ENCODE data around the gene RNF26.

DNA sequence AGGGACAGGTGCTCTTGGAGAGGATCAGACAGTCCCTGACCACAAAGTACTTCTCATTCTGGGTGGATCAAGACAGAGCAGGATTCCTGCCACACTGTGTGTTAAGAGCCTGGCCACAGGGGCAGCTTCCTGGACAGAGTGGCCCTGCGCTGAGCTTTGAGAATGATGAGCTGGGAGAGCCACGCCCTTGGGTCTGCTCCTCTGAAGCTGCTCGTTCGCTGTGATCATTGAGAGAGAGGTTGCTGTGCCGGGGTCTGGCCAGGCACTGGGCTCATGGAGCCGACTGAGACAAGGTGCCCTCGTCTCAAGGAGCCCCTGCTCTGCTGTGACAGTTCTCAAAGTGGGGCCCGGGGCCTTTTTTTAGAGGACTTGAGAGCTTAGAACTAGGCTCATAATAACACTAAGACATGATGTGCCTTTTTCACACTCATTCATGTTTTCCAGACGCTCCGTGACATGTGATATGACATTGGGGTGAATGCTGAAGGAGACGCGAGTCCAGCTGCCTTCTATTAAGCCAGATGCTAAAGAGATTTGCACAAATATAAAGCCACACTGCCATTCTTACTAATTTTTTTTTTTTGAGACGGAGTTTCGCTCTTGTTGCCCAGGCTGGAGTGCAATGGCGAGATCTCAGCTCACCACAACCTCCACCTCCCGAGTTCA is 13.7 kb downstream of the RNF26 start:
- TF ChIP-seq, protein P1, sequence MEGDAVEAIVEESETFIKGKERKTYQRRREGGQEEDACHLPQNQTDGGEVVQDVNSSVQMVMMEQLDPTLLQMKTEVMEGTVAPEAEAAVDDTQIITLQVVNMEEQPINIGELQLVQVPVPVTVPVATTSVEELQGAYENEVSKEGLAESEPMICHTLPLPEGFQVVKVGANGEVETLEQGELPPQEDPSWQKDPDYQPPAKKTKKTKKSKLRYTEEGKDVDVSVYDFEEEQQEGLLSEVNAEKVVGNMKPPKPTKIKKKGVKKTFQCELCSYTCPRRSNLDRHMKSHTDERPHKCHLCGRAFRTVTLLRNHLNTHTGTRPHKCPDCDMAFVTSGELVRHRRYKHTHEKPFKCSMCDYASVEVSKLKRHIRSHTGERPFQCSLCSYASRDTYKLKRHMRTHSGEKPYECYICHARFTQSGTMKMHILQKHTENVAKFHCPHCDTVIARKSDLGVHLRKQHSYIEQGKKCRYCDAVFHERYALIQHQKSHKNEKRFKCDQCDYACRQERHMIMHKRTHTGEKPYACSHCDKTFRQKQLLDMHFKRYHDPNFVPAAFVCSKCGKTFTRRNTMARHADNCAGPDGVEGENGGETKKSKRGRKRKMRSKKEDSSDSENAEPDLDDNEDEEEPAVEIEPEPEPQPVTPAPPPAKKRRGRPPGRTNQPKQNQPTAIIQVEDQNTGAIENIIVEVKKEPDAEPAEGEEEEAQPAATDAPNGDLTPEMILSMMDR (IDR thresholded peaks at IDR 0.05), result no peak
- TF ChIP-seq GATA2 (CRISPR knock-in tag; IDR thresholded peaks at IDR 0.05) (no peak), RAD21 (IDR thresholded peaks at IDR 0.05; ENCODE audit: low read length) (no peak)
